Esophagus squamous epithelium (tissue), 5 donors: ENCODE data around the gene ZSCAN10. TPM values are rescaled to one million over a fixed set of nuclear protein-coding genes. Genes with fewer than 3 reads are reported as not detected.

Experiments
- DNase-seq: peaks from one replicate; lab custom pipeline; 2025; lab: John Stamatoyannopoulos, UW
- H3K27ac ChIP-seq, 4 donors: fragments of 200-600 bp; sonication (generic); one replicate each; pipeline ENCODE4 v1.5.1; 2016 to 2019; ENCODE audit warnings: mild to moderate bottlenecking in 1 of 4
- H3K27me3 ChIP-seq, 4 donors: fragments of 200-600 bp; sonication (generic); 1 replicate in 3 of 4; 2 replicates in 1 of 4; pipeline versions ENCODE4 v1.5.1 to v1.6.0; 2017 to 2021; ENCODE audit warnings: antibody characterized with exemption in 1 of 4
- H3K36me3 ChIP-seq, 3 donors: fragments of 200-600 bp; sonication (generic); one replicate each; pipeline ENCODE4 v1.5.1; 2016 to 2019
- H3K4me1 ChIP-seq, 3 donors: fragments of 200-600 bp; sonication (generic); one replicate each; pipeline ENCODE4 v1.5.1; 2017 to 2019
- H3K4me3 ChIP-seq, 4 donors: fragments of 200-600 bp; sonication (generic); 1 replicate in 3 of 4; 2 replicates in 1 of 4; pipeline ENCODE4 v1.5.1; 2016 to 2019; ENCODE audit warnings: mild to moderate bottlenecking in 2 of 4, moderate library complexity in 1 of 4
- H3K9me3 ChIP-seq, 3 donors: fragments of 200-600 bp; sonication (generic); one replicate each; pipeline ENCODE4 v1.5.1; 2016 to 2019
- POLR2A ChIP-seq, 4 donors: fragments of 450-650 bp; IDR thresholded peaks; one replicate each; pipeline ENCODE4 v1.6.1; 2017; ENCODE audit warnings: antibody characterized with exemption in 4 of 4, mild to moderate bottlenecking in 4 of 4, moderate library complexity in 3 of 4
- WGBS, 2 donors: methylation state at CpG; one replicate each; pipeline ENCODE4 v1.1.5; 2018; 5-methylcytosine and 5-hydroxymethylcytosine counted together
- intact Hi-C: fragments of 100-400 bp; cut with DNase I; formaldehyde crosslinking; loops from one replicate; pipeline ENCODE4 v1.15.0; 2022
- total RNA-seq, 4 donors: library from RNA; depleted of rRNA; stranded (reverse); fragments of >200 nt; gene quantifications; one replicate each; pipeline ENCODE4 v1.1.0, GENCODE V29; 2016
- TF ChIP-seq, protein P1 (sequence below), 6 experiments: fragments of 450-650 bp in 4 of 6; fragments of 200-600 bp in 2 of 6; sonication (generic) in 2 of 6; IDR thresholded peaks; one replicate each; pipeline ENCODE4 v1.5.1; 2016 to 2019; ENCODE audit warnings: antibody characterized with exemption in 6 of 6, mild to moderate bottlenecking in 4 of 6, moderate library complexity in 4 of 6
- donor health status: DM: yes; HTN: yes; CAD: no.

The ZSCAN10 gene
- total RNA-seq, 4 donors from 2014 or later, result not detected

DNA sequence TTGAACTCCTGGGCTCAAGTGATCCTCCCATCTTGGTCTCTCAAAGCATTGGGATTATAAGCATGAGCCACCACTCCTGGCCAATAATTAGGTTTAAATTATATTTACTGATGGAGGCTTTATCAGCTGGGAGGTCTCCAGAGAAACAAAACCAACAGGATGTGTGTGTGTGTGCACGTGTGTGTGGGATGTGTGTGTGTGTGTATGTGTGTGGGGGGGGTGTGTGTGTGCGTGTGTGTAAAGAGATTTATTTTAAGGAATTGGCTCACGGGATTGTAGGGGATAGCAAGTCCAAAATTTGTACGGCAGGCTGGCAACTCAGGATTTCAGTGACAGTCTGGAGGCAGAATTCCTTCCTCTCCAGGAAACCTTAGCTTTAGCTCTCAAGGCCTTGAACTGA, 48.1 kb downstream of the ZSCAN10 start:
- Histone ChIP-seq H3K27me3 (peaks cover 7 to 63% (median 9%) of the 10 kb centered on the region in 4 donors), H3K4me1 (peaks cover 8 to 20% (median 12%) of the 10 kb centered on the region in 3 donors), H3K27ac (no peak overlapping the region), H3K36me3 (no peaks in the 10 kb centered on the region), H3K4me3 (no peak overlapping the region), H3K9me3 (no peaks in the 10 kb centered on the region)
- no peak for DNase-seq
- TF ChIP-seq, protein P1, sequence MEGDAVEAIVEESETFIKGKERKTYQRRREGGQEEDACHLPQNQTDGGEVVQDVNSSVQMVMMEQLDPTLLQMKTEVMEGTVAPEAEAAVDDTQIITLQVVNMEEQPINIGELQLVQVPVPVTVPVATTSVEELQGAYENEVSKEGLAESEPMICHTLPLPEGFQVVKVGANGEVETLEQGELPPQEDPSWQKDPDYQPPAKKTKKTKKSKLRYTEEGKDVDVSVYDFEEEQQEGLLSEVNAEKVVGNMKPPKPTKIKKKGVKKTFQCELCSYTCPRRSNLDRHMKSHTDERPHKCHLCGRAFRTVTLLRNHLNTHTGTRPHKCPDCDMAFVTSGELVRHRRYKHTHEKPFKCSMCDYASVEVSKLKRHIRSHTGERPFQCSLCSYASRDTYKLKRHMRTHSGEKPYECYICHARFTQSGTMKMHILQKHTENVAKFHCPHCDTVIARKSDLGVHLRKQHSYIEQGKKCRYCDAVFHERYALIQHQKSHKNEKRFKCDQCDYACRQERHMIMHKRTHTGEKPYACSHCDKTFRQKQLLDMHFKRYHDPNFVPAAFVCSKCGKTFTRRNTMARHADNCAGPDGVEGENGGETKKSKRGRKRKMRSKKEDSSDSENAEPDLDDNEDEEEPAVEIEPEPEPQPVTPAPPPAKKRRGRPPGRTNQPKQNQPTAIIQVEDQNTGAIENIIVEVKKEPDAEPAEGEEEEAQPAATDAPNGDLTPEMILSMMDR (IDR thresholded peaks at IDR 0.05), result no peak
- TF ChIP-seq POLR2A (IDR thresholded peaks at IDR 0.05), result no peak
- 28 to 46% methylated on average over 4 of the region's 4 CpGs for WGBS, 2 donors
- intact Hi-C loops, result no loop called here

DNA sequence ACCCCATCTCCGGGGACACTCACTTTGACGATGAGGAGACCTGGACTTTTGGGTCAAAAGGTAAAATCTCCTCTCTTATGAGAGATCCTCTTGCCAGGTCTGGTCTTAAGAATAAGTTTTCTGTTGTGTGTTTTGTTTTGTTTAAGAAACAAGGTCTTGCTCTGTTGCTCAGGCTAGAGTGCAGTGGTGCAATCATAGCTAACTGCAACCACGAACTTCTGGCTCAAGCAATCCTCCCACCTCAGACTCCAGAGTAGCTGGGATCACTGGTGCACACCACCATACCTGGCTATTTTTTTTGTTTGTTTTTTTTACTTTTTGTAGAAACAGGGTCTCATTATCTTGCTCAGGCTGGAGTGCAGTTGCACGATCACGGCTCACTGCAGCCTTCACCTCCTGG, 48.6 kb downstream of the ZSCAN10 start:
- DNase-seq, result no peak
- H3K27me3 ChIP-seq, result peaks cover 8 to 68% (median 11%) of the 10 kb centered on the region in 4 donors
- peaks cover 13 to 25% (median 17%) of the 10 kb centered on the region in 3 donors for H3K4me1 ChIP-seq
- H3K4me3 ChIP-seq, result no peak overlapping the region
- TF ChIP-seq, protein P1 (IDR thresholded peaks at IDR 0.05), result no peak
- no peak for TF ChIP-seq POLR2A (IDR thresholded peaks at IDR 0.05)
- no peaks in the 10 kb centered on the region for H3K36me3 ChIP-seq
- H3K9me3 ChIP-seq, result no peaks in the 10 kb centered on the region
- H3K27ac ChIP-seq, result no peak overlapping the region
- intact Hi-C loops, result no loop called here
- WGBS, 2 donors, result 77 to 81% methylated on average over 5 of the region's 5 CpGs

DNA sequence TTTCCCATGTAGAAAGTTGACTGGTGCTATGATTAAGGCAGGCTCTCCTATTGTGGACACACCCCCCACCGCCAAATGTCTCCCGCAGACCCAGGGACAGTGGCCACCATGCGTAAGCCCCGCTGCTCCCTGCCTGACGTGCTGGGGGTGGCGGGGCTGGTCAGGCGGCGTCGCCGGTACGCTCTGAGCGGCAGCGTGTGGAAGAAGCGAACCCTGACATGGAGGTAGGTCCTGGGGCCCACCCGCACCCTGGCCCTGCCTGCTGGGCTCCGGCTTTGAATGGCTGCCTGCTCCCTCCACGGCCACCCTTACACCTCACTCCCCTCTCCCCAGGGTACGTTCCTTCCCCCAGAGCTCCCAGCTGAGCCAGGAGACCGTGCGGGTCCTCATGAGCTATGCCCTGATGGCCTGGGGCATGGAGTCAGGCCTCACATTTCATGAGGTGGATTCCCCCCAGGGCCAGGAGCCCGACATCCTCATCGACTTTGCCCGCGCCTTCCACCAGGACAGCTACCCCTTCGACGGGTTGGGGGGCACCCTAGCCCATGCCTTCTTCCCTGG, 49.1 kb downstream of the ZSCAN10 start:
- no peaks in the 10 kb centered on the region for H3K36me3 ChIP-seq
- no peak overlapping the region for H3K27ac ChIP-seq
- no peak for TF ChIP-seq POLR2A (IDR thresholded peaks at IDR 0.05)
- TF ChIP-seq, protein P1 (IDR thresholded peaks at IDR 0.05), result no peak
- WGBS, 2 donors, result 67 to 89% methylated on average over 7 to 19 of the region's 26 CpGs
- intact Hi-C loops, result no loop called here
- peaks cover 8 to 73% (median 14%) of the 10 kb centered on the region in 4 donors for H3K27me3 ChIP-seq
- no peak for DNase-seq
- H3K4me1 ChIP-seq, result peaks cover 17 to 30% (median 21%) of the 10 kb centered on the region in 3 donors
- H3K9me3 ChIP-seq, result no peaks in the 10 kb centered on the region
- H3K4me3 ChIP-seq, result no peak overlapping the region

DNA sequence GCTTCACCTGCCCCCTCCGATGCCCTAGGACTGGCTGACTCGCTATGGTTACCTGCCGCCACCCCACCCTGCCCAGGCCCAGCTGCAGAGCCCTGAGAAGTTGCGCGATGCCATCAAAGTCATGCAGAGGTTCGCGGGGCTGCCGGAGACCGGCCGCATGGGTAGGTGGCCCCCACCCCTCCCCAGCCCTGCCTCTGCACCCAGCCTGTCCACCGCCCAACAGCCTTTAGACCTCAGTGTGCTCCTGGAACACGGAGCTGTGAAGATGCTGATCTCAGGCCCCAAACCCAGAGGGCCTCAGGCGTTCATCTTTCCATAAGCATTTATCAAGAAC, 51.7 kb downstream of the ZSCAN10 start:
- intact Hi-C loops, result no loop called here

More for the DNA sequence above, 51.7 kb downstream of the ZSCAN10 start:
- Histone ChIP-seq H3K4me1 (peaks cover 17 to 30% (median 21%) of the 10 kb centered on the region in 3 donors), H3K36me3 (no peaks in the 10 kb centered on the region), H3K27ac (no peak overlapping the region), H3K4me3 (no peak overlapping the region), H3K9me3 (no peaks in the 10 kb centered on the region), H3K27me3 (peaks cover 8 to 99% (median 19%) of the 10 kb centered on the region in 4 donors)
- TF ChIP-seq, protein P1 (IDR thresholded peaks at IDR 0.05), result no peak
- TF ChIP-seq POLR2A (IDR thresholded peaks at IDR 0.05), result no peak
- DNase-seq, result no peak
- WGBS, 2 donors, result 19 to 60% methylated on average over 1 to 9 of the region's 13 CpGs
